Activated T-helper 1 cell treated with anti-CD3 and anti-CD28 coated beads, Interleukin-12 subunit alpha, Interleukin-12 subunit beta, Interleukin-2, Interleukin-4 antibody, amounts not matched to agents 30 ng/mL and 10 ng/mL and 1 ng/mL, durations not matched to agents 14 hours and 24 hours and 36 hours (primary cell): Measurements from ENCODE around the gene GLT8D1. TPM values are rescaled to one million over a fixed set of nuclear protein-coding genes. Genes with fewer than 3 reads are reported as not detected.
"Not testable (repeated sequence)": the region's sequence is repeated elsewhere in the genome, so short reads cannot be mapped to it uniquely, and the experiment has no call there.

Experiments
- DNase-seq: peaks from one replicate; pipeline ENCODE4 v3.0.0; 2021; ENCODE audit warnings: low spot score
- H3K27ac Mint-ChIP-seq: one replicate; pipeline ENCODE4 v1.8.0; 2021; ENCODE audit warnings: mild to moderate bottlenecking, mixed read lengths
- H3K27me3 Mint-ChIP-seq: one replicate; pipeline ENCODE4 v1.8.0; 2022; ENCODE audit warnings: mild to moderate bottlenecking, moderate library complexity, mixed read lengths; ENCODE audit not compliant: insufficient read depth
- H3K36me3 Mint-ChIP-seq: one replicate; pipeline ENCODE4 v1.8.0; 2021; ENCODE audit warnings: low read depth, mixed read lengths
- H3K4me1 Mint-ChIP-seq: one replicate; pipeline ENCODE4 v1.8.0; 2021; ENCODE audit warnings: low read depth, mixed read lengths
- H3K4me3 Mint-ChIP-seq: one replicate; pipeline ENCODE4 v1.8.0; 2021; ENCODE audit warnings: mild to moderate bottlenecking, moderate library complexity, mixed read lengths
- H3K9me3 Mint-ChIP-seq: one replicate; pipeline ENCODE4 v1.8.0; 2021; ENCODE audit warnings: mixed read lengths
- intact Hi-C: fragments of 100-400 bp; cut with micrococcal nuclease; formaldehyde crosslinking; loops from one replicate; pipeline ENCODE4 v1.15.1; 2024
- total RNA-seq: library from RNA; stranded (reverse); gene quantifications from 2 replicates; pipeline ENCODE4 v1.2.3, GENCODE V29; 2022

The GLT8D1 gene
- 33.9 and 40.6 TPM in 2 replicates for total RNA-seq

GRCh38 chr3:52705688-52706686 is at the start of gene GLT8D1, which contains the start of gene SPCS1:
TSS of gene GLT8D1 (minus strand) at chr3:52705791. CDS start at chr3:52700460, 5,331 bp downstream.
TSS of gene SPCS1 (plus strand) at chr3:52706106. CDS start at chr3:52706247, 141 bp downstream.
- intact Hi-C loops, result loop anchor here (1.0 kb wide), 6 partner anchors 11 to 366 kb away; partner anchors contain the start of genes NEK4, PBRM1, STIMATE and UQCC5
- H3K9me3 Mint-ChIP-seq, result no peaks in the 10 kb centered on the region
- peak within 1 kb of the TSS; percentile 99 for H3K4me3 Mint-ChIP-seq
- peaks cover 33% of the 10 kb centered on the region for H3K4me1 Mint-ChIP-seq
- peaks cover 11% of the 10 kb centered on the region for H3K36me3 Mint-ChIP-seq
- DNase-seq, result peak; percentile 82
- peak within 1 kb of the TSS; percentile 94 for H3K27ac Mint-ChIP-seq
- no peaks in the 10 kb centered on the region for H3K27me3 Mint-ChIP-seq

GRCh38 chr3:52754373-52754772 is 48.8 kb upstream of the GLT8D1 start:
- no peak for DNase-seq
- Mint-ChIP-seq H3K9me3 (no peaks in the 10 kb centered on the region), H3K4me1 (peaks cover 2% of the 10 kb centered on the region), H3K4me3 (no peak overlapping the region), H3K27ac (no peak overlapping the region), H3K27me3 (no peaks in the 10 kb centered on the region), H3K36me3 (peaks cover 19% of the 10 kb centered on the region)
- intact Hi-C loops, result no loop called here

GRCh38 chr3:52752045-52752660 is 46.6 kb upstream of the GLT8D1 start:
- no peak overlapping the region for H3K4me3 Mint-ChIP-seq

GRCh38 chr3:52743721-52744120 is 38.1 kb upstream of the GLT8D1 start:
- intact Hi-C loops, result loop anchor here (2.0 to 5.0 kb wide), 3 partner anchors 79 to 191 kb away; partner anchors contain the start of gene MUSTN1
- Mint-ChIP-seq H3K36me3 (peaks cover 34% of the 10 kb centered on the region), H3K27ac (no peak overlapping the region), H3K27me3 (no peaks in the 10 kb centered on the region), H3K9me3 (no peaks in the 10 kb centered on the region), H3K4me1 (no peaks in the 10 kb centered on the region), H3K4me3 (no peak overlapping the region)
- no peak for DNase-seq

More at GRCh38 chr3:52752045-52752660, 46.6 kb upstream of the GLT8D1 start:
- intact Hi-C loops, result no loop called here
- DNase-seq, result no peak
- H3K27ac Mint-ChIP-seq, result no peak overlapping the region
- H3K27me3 Mint-ChIP-seq, result no peaks in the 10 kb centered on the region
- H3K4me1 Mint-ChIP-seq, result no peaks in the 10 kb centered on the region
- H3K9me3 Mint-ChIP-seq, result no peaks in the 10 kb centered on the region
- peaks cover 23% of the 10 kb centered on the region for H3K36me3 Mint-ChIP-seq

- intact Hi-C loops, result loop anchor here (2.0 to 5.0 kb wide), 3 partner anchors 79 to 192 kb away; partner anchors contain the start of gene MUSTN1
- Mint-ChIP-seq H3K4me1 (no peaks in the 10 kb centered on the region), H3K9me3 (no peaks in the 10 kb centered on the region), H3K36me3 (peaks cover 30% of the 10 kb centered on the region), H3K27me3 (no peaks in the 10 kb centered on the region), H3K4me3 (no peak overlapping the region), H3K27ac (no peak overlapping the region)
- DNase-seq, result no peak
Measured at GRCh38 chr3:52743152-52743551, 37.6 kb upstream of the GLT8D1 start.

GRCh38 chr3:52742418-52743041 is 36.9 kb upstream of the GLT8D1 start:
- Mint-ChIP-seq H3K27me3 (no peaks in the 10 kb centered on the region), H3K9me3 (no peaks in the 10 kb centered on the region), H3K36me3 (peaks cover 29% of the 10 kb centered on the region), H3K4me3 (no peak overlapping the region), H3K4me1 (no peaks in the 10 kb centered on the region), H3K27ac (no peak overlapping the region)
- intact Hi-C loops, result loop anchor here (1.0 to 5.0 kb wide), 5 partner anchors 57 to 330 kb away; partner anchors contain the start of gene MUSTN1
- DNase-seq, result no peak

GRCh38 chr3:52739730-52740129 is 34.1 kb upstream of the GLT8D1 start:
- Mint-ChIP-seq H3K4me3 (no peak overlapping the region), H3K36me3 (peaks cover 34% of the 10 kb centered on the region), H3K9me3 (peaks cover 1% of the 10 kb centered on the region), H3K27ac (no peak overlapping the region), H3K4me1 (no peaks in the 10 kb centered on the region), H3K27me3 (no peaks in the 10 kb centered on the region)
- intact Hi-C loops, result loop anchor here (5.0 kb wide), 2 partner anchors 83 to 98 kb away; partner anchors contain the start of gene MUSTN1
- DNase-seq, result no peak

GRCh38 chr3:52733256-52733891 is 27.8 kb upstream of the GLT8D1 start:
- H3K4me3 Mint-ChIP-seq, result no peak overlapping the region
- no peaks in the 10 kb centered on the region for H3K27me3 Mint-ChIP-seq
- H3K9me3 Mint-ChIP-seq, result peaks cover 37% of the 10 kb centered on the region
- peaks cover 63% of the 10 kb centered on the region for H3K36me3 Mint-ChIP-seq
- intact Hi-C loops, result no loop called here
- no peak for DNase-seq
- peaks cover 12% of the 10 kb centered on the region for H3K4me1 Mint-ChIP-seq
- H3K27ac Mint-ChIP-seq, result no peak overlapping the region

GRCh38 chr3:52731590-52731989 is 26.0 kb upstream of the GLT8D1 start:
- peaks cover 44% of the 10 kb centered on the region for H3K9me3 Mint-ChIP-seq
- no peak for DNase-seq
- H3K27me3 Mint-ChIP-seq, result no peaks in the 10 kb centered on the region
- peaks cover 63% of the 10 kb centered on the region for H3K36me3 Mint-ChIP-seq
- peaks cover 12% of the 10 kb centered on the region for H3K4me1 Mint-ChIP-seq
- H3K27ac Mint-ChIP-seq, result no peak overlapping the region
- H3K4me3 Mint-ChIP-seq, result no peak overlapping the region
- intact Hi-C loops, result no loop called here

GRCh38 chr3:52730681-52731080 is 25.1 kb upstream of the GLT8D1 start:
- H3K4me3 Mint-ChIP-seq, result no peak overlapping the region
- no peak for DNase-seq
- H3K27me3 Mint-ChIP-seq, result no peaks in the 10 kb centered on the region
- H3K36me3 Mint-ChIP-seq, result peaks cover 56% of the 10 kb centered on the region
- peaks cover 44% of the 10 kb centered on the region for H3K9me3 Mint-ChIP-seq
- intact Hi-C loops, result no loop called here
- no peak overlapping the region for H3K27ac Mint-ChIP-seq
- peaks cover 12% of the 10 kb centered on the region for H3K4me1 Mint-ChIP-seq

- H3K27me3 Mint-ChIP-seq, H3K4me3 Mint-ChIP-seq, intact Hi-C loops, DNase-seq, H3K27ac Mint-ChIP-seq: not testable (repeated sequence)
- Mint-ChIP-seq H3K4me1 (peaks cover 12% of the 10 kb centered on the region), H3K36me3 (peaks cover 46% of the 10 kb centered on the region), H3K9me3 (peaks cover 39% of the 10 kb centered on the region)
Measured at GRCh38 chr3:52728753-52729152, 23.2 kb upstream of the GLT8D1 start.

- intact Hi-C loops, result no loop called here
- Mint-ChIP-seq H3K4me1 (peaks cover 21% of the 10 kb centered on the region), H3K36me3 (peaks cover 12% of the 10 kb centered on the region), H3K4me3 (no peak overlapping the region), H3K27ac (no peak overlapping the region), H3K9me3 (peaks cover 18% of the 10 kb centered on the region), H3K27me3 (no peaks in the 10 kb centered on the region)
- no peak for DNase-seq
Measured at GRCh38 chr3:52724511-52724910, 18.9 kb upstream of the GLT8D1 start.
